Activated naive CD8-positive, alpha-beta T cell treated with anti-CD3 and anti-CD28 coated beads, Interleukin-2, amount 50 U/mL, for 16 hours (primary cell): ENCODE measurements around the gene SNX8.

Experiments
- DNase-seq: peaks from one replicate; pipeline ENCODE4 v3.0.0-alpha.2; 2020; ENCODE audit warnings: low read depth, low spot score

Gene SNX8

DNA sequence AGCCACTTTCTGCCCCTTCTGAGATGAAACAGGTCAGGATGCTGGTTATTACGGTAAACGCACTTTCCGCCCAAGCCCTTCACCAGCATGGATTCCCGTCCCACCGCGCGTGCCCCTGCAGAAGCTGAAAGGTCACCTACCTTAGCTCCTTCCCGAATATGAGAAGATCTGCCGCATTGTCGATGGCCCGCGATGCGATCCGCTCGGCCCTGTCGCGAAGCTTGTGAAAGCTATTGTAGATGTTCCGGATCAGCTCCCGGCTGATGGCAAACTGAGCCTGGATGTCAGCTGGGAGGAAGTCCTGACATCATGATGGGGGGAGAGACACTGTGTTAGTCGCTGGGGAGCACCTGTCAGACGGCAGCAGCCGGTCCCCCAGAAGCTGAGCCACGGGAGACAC lies 50.1 kb downstream of the SNX8 start:
- DNase-seq = no peak

DNA sequence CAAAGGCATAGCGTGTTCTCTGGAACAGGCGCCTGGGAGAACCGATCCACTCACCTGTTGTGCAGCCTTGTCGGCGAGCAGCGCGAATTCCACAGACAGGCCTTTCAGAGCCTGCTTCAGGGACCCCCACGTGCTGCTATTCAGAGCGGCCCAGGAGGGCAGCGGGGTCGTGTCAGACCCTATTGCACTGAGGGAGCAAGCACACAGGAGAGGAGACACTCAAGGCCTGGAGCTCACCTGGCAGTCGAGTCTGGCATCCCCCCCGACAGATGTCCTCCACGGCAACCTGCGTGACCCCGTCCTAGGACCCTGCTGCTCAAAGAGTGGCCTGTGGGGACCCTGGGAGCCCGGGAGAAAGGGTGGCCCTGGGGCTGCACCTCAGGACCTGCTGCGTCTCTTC lies 51.1 kb downstream of the SNX8 start:
- no peak for DNase-seq

- no peak for DNase-seq
These were observed 52.6 kb downstream of the SNX8 start for GRCh38 chr7:2261611-2262010.

DNA sequence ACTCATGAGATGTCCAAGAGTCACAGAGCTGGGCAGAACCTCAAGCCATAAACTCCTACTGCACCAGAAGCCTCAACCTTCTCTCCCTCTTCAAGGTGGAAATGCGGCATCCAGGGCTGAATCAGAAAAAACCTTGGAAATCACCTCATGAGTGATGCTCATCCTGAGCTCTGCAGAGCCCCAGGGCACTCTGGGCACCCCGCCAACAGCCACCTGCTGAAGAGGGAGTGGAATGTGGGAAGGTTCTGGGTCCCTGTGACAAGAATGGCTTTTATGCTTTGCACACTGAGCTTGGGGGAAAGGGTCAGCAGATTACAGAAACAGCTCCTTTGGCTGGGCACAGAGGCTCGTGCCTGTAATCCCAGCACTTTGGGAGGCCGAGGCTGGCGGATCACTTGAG lies 53.4 kb downstream of the SNX8 start:
- no peak for DNase-seq

DNA sequence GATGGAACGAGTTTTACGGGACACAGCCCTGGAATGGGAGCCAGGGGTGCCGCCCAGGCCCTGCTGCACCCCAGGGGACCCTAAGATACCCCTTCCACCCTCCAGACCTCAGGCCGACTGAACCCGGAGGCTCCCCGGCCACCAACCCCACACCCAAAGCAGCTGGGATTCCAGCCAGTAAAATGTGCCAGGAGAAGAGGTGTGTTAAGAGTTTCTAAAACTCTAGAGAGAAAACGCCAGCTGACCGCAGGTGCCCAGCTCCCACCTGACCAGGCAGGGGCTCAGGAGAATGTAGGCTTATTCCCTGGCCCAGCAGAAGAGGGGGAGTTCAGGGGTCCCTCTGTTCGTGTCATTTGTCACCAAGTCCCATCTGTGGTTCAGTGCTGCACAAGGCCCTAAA lies 54.8 kb downstream of the SNX8 start:
- DNase-seq = no peak

DNA sequence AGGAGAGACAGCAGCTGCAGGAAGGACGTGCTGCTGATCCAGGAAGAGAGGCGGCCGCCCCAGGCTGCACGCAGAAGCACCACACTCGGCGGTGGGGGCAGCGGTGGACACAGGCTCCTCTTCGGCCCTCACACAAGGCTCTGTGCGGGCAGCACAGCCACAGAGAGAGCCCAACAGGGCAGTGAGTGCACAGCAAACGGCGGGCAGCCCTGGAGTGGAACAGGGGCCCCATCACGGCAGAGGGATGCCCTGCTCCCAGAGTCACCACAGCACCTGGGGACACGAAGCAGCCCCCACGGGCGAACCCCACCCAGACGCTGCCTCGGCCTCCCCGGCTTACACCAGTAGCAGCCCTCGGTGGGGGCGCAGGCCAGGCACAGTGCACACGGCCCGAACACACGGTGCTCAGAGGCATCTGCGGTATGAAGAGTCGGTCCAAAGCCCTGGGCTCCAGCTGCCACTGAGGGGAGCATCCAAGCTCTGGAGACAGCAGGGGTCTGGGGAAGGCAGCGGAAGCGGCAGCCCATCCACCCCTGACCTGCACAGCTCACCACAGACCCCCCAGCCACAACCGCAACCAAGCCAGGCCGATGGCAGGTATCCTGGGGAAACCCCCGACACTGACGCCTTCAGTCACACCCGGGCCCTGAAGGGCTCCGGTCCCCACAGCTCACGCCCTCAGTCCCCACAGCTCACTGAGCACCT lies 55.4 kb downstream of the SNX8 start:
- DNase-seq = no peak

- no peak for DNase-seq
These were observed 56.6 kb downstream of the SNX8 start for GRCh38 chr7:2257651-2258050.

GRCh38 chr7:2257046-2257551 lies 57.1 kb downstream of the SNX8 start:
- DNase-seq = no peak

DNA sequence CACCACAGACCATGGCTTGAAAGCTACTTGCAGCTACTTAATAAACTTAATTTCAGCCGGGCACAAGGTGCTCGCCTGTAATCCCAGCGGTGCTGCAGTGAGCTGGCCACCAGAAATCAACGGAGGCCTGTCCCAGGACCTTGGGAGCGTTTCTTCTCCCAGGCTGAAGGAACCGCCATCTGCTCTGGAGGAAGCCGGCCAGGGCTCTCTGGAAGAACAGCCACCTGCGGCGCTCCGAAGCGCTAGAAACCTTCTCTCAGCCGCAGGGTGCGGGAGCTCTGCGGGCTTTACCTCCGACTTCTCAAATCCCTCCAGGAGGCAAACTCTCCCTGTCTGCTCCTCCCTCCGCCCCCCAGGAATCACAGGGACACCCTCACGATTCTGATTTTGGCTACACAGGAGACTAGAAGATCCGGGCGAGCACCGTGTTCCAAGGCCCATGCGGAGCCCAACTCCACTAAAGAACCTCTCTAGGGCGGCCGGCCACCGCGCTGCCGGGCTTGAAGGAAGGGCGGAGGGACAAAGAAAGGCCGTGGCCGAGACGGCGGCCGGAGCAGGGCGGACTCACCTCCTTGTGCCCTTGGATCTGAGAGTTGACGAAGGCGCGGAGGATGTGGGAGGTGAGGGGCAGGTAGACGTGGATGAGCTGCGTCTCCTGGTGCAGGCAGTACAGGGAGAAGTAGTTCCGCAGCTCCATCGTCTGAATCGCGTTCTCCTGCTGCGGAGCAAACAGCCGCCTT lies 57.8 kb downstream of the SNX8 start:
- DNase-seq = no peak

DNA sequence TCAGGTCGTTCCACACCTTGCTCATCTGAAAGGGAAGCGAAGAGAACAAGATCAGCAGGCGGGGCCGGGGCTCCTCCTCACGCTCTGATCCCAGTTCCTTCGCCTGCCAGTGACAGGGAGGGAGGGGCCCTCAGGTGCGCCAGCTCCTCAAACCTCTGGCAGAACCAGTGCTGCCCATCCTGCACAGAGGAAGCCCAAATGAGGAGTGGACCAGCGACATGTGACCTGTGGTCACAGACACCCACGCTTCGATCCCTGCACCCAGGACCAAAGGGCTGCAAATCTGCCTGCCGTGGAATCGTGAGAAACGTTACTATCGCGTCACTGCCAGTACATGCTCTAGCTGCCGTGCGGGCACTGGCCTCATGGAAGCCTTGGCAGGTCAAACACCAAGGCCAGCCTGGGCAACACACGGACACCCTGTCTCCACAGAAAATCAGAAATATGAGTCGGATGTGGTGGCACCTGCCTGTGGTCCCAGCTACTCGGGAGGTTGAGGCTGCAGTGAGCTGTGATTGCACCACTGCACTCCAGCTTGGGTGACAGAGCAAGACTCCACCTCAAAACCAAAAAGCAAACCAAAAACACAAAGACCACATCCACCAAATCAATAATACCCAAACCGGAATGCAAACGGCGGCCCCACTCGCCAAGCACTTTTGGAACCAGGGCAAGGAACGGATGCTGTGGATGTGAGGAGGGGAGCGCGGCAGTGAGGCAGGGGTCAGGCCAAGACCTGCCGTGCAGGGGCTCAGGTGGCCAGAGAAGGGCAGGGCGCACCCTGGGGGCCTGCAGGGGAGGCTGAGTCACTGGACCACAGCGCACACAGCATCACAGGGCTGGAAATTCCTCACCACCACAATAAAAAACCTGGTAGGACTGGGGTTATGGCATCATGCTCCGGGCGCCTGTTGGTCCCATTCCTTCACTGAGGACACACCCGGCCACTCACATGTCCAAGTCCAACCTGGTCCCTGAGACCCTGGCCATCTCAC lies 58.8 kb downstream of the SNX8 start:
- DNase-seq = no peak

- DNase-seq = no peak
These were observed 59.7 kb downstream of the SNX8 start for GRCh38 chr7:2254429-2255144.

DNA sequence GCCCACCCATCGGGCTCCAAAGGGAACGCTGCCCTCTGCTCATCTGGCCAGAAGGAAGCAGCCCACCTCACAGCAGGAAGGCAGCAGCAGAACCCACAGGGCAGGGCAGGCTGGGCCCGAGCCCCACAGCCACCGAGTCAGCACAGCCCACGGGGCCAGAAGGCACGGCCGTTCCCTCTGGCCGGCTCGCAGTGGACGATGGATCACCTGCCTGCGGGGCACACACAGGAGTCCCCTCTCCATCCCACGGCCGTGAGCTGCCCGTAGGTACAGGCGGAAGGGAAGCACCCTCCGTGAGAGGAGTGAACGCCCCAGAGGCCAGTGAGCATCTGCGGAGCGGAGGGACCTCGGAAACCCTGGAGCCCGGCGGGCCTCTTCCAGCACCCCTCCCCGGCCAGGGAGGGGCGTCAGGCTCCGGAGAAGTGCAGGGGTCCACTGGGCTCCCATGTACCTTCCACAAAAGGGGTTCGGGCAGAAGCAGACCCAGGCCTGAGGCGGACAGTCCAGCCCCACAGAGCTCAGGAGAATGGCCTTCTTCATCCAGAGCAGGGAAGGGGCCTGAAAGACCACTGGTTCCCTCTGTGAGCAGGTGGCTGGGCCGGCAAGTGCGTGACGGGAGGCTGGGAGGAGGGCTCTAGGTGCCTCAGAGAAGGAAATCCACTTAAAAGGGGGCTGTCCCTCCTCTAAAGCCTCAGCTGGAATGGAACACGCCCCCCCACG lies 60.6 kb downstream of the SNX8 start:
- no peak for DNase-seq

- DNase-seq = no peak
These were observed 61.2 kb downstream of the SNX8 start for GRCh38 chr7:2253021-2253420.

GRCh38 chr7:2251841-2252771 lies 62.1 kb downstream of the SNX8 start:
- DNase-seq = no peak

DNA sequence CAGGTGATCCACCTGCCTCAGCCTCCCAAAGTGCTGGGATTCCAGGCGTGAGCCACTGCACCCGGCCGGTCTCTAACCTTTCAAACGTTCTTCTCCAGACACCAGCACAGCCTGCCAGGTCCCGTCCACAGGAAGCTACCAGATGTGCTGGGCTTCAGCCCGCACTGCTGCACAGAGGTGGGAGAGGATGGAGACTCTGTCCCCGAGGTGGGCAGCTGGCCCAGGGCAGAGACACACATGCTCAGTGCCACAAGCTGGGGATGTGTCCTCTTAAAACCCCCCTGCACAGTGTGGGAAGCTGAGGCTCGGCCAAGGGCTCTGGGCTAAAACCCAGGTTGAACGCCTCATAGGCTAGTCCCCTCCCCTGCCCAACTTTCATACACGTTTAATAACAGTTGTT lies 62.9 kb downstream of the SNX8 start:
- no peak for DNase-seq

- no peak for DNase-seq
These were observed 64.4 kb downstream of the SNX8 start for GRCh38 chr7:2249744-2250323.

DNA sequence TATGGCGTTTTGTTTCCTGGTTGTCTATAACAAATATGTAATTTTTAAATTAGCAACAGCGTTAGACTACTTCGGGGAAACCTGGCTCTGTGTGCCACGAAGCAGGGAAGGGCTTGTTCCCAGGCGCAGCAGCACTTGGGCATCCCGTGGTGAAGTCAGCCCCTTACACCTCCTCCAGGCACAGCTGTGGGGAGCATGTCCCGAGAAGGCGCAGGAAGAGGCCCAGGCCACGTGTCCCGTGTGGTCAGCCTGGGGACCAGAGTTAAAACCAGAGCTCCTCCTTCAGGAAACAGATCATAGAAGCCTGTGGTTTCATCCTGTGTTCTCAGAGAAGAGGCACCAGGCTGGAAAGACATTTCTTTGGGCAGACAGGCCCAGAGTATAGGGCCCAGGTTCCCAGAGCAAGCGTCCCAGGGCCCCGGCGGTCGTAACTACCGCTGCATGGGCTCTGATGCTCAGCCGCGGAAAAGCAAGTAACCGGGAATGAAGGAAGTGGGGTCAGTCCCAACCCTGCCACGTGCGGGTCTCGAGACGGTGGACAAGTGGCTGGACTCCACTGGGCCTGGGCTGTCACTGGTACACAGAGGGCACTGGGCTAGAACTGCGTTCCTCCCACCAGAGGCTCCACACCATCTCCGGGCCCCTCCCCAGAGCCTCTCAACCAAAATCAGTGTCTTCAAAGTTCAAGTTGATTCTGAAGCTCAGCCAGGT lies 65.1 kb downstream of the SNX8 start:
- DNase-seq = no peak

DNA sequence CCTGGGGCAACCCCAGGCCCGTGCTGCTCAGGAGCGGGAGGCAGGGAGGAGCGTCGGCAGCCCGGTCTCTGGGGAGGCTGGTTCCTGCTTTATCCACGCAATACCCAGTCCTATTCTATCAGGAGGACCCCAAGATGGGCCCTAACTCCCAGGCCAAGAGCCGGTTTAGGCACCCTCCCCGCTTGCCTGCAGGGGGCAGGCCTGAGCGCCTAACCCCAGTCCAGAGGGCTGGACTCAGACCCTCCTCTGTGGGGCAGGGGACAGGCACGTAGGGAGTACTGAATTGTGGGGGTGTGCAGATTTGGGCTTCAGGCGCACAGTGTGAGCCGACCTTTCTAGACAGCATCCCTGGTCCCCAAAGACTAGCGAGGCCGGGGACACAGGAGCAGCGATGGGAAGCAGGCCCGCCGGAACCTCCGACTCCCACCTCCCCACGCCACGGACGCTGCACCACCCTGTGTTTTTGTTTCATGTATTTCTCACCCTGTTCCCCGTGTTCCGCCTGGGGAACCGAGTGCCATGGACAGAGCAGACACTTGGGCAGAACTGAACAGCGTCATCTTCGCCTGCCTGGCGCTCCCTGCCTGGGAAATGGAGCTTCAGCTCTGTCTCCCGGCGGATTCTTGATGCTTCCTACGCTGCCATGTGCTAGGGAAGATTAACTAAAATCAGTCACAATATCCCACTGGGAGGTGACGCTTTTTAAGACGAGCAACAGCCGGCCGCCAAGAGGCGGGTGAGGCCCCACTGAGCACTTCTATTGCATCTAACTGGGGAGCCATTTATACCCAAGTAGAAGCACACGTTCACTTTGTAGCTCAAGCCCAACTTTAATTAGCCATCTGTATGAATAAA lies 66.9 kb downstream of the SNX8 start:
- DNase-seq = no peak
